ENCODE data around the gene STK35. TPM values are rescaled to one million over a fixed set of nuclear protein-coding genes. Genes with fewer than 3 reads are reported as not detected.
"Not testable (repeated sequence)": the region's sequence is repeated elsewhere in the genome, so short reads cannot be mapped to it uniquely, and the experiment has no call there.

The STK35 gene
- total and polyA plus RNA-seq, 7 donors: 2.5 to 8.3 (median 4.8) TPM

DNA sequence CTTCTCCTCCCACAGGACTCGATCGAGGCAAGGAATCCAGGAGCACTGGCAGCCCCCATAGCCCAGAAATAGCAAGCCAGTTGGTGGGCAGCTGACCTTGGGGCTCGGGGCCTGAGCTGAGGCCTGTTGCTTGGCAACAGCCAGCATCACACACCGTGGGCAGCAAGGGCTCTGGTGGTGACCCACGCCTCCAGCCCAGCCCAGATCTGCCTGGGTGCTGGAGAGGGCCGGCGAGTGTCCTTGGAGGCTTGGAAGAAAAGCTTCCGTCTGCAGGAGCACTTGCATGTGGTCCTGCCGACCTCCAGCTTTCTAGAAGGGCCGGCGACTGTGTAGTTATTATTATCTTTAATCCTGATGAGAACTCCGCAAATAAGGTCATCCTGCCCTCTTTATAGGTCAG lies 67.3 kb downstream of the STK35 start:
- no peaks in the 10 kb centered on the region for H3K9me3 ChIP-seq
- no peak for TF ChIP-seq CTCF (IDR thresholded peaks at IDR 0.05)
- no peak overlapping the region for H3K4me3 ChIP-seq
- no peak for DNase-seq
- intact Hi-C loops (cut with DNase I): no loop called here
- ATAC-seq: no peak
- H3K27ac ChIP-seq: no peak overlapping the region
- H3K4me1 ChIP-seq: peaks cover 3% of the 10 kb centered on the region
- no peaks in the 10 kb centered on the region for H3K36me3 ChIP-seq (ENCODE audit: insufficient read depth in 1 of 2, low read depth in 1 of 2)
- no peaks in the 10 kb centered on the region for H3K27me3 ChIP-seq (ENCODE audit: insufficient read depth in 3 of 3, low read length in 2 of 3)
- WGBS, 3 donors: 56 to 70% (median 70%) methylated on average over 12 of the region's 12 CpGs

GRCh38 chr20:2169456-2170088 lies 67.9 kb downstream of the STK35 start:
- Histone ChIP-seq H3K4me3 (no peak overlapping the region), H3K36me3 (ENCODE audit: insufficient read depth in 1 of 2, low read depth in 1 of 2) (no peaks in the 10 kb centered on the region), H3K9me3 (no peaks in the 10 kb centered on the region), H3K27ac (no peak overlapping the region), H3K27me3 (ENCODE audit: insufficient read depth in 3 of 3, low read length in 2 of 3) (no peaks in the 10 kb centered on the region), H3K4me1 (peaks cover 3% of the 10 kb centered on the region)
- DNase-seq (no peak), ATAC-seq (no peak)
- intact Hi-C loops (cut with DNase I): loop anchor here in 1 of 2 donors (2.0 to 5.0 kb wide), 4 partner anchors 62 to 407 kb away; no protein-coding TSS in a partner anchor
- 83 to 87% (median 84%) methylated on average over 11 to 12 of the region's 12 CpGs for WGBS, 3 donors
- no peak for TF ChIP-seq CTCF (IDR thresholded peaks at IDR 0.05)

- no peak for TF ChIP-seq CTCF (IDR thresholded peaks at IDR 0.05)
- Histone ChIP-seq H3K36me3 (ENCODE audit: insufficient read depth in 1 of 2, low read depth in 1 of 2) (no peaks in the 10 kb centered on the region), H3K9me3 (no peaks in the 10 kb centered on the region), H3K4me1 (peaks cover 3% of the 10 kb centered on the region), H3K27me3 (ENCODE audit: insufficient read depth in 3 of 3, low read length in 2 of 3) (no peaks in the 10 kb centered on the region), H3K4me3 (no peak overlapping the region), H3K27ac (no peak overlapping the region)
- WGBS, 3 donors: 60 to 92% (median 88%) methylated on average over 3 of the region's 3 CpGs
- ATAC-seq (no peak), DNase-seq (no peak)
- intact Hi-C loops (cut with DNase I): loop anchor here in 1 of 2 donors (2.0 to 5.0 kb wide), 4 partner anchors 63 to 408 kb away; no protein-coding TSS in a partner anchor
These were observed 68.8 kb downstream of the STK35 start for GRCh38 chr20:2170404-2170803.

GRCh38 chr20:2171266-2171790 lies 69.7 kb downstream of the STK35 start:
- no peak overlapping the region for H3K4me3 ChIP-seq
- no peak for TF ChIP-seq CTCF (IDR thresholded peaks at IDR 0.05)
- ATAC-seq (no peak), DNase-seq (no peak)
- no peaks in the 10 kb centered on the region for H3K9me3 ChIP-seq
- H3K36me3 ChIP-seq (ENCODE audit: insufficient read depth in 1 of 2, low read depth in 1 of 2): no peaks in the 10 kb centered on the region
- H3K27ac ChIP-seq: no peak overlapping the region
- intact Hi-C loops (cut with DNase I): loop anchor here in 1 of 2 donors (2.0 to 5.0 kb wide), 4 partner anchors 64 to 409 kb away; no protein-coding TSS in a partner anchor
- no peaks in the 10 kb centered on the region for H3K27me3 ChIP-seq (ENCODE audit: insufficient read depth in 3 of 3, low read length in 2 of 3)
- WGBS, 3 donors: 70 to 78% (median 77%) methylated on average over 10 of the region's 10 CpGs
- peaks cover 3% of the 10 kb centered on the region for H3K4me1 ChIP-seq

GRCh38 chr20:2171840-2172239 lies 70.2 kb downstream of the STK35 start:
- H3K9me3 ChIP-seq; H3K4me1 ChIP-seq; H3K27me3 ChIP-seq (ENCODE audit: insufficient read depth in 3 of 3, low read length in 2 of 3); ATAC-seq; H3K36me3 ChIP-seq (ENCODE audit: insufficient read depth in 1 of 2, low read depth in 1 of 2); DNase-seq; H3K4me3 ChIP-seq; H3K27ac ChIP-seq: not testable (repeated sequence)
- WGBS, 3 donors: 85 to 86% (median 85%) methylated on average over 6 of the region's 6 CpGs
- intact Hi-C loops (cut with DNase I): loop anchor here (1.0 to 5.0 kb wide), 7 partner anchors 65 to 410 kb away; no protein-coding TSS in a partner anchor

Measured in psoas muscle (tissue), 8 donors.